GM12873 (cell line): Measurements from ENCODE around the gene FGD6.

ENCODE experiments used
- TF ChIP-seq, protein P1 (sequence below): IDR thresholded peaks from 2 replicates; pipeline ENCODE4 v1.5.1; 2012; ENCODE audit warnings: low read depth, mild to moderate bottlenecking, moderate library complexity, low read length, control low read depth; ENCODE audit not compliant: insufficient read depth; ENCODE audit errors: missing control alignments

FGD6 gene

DNA sequence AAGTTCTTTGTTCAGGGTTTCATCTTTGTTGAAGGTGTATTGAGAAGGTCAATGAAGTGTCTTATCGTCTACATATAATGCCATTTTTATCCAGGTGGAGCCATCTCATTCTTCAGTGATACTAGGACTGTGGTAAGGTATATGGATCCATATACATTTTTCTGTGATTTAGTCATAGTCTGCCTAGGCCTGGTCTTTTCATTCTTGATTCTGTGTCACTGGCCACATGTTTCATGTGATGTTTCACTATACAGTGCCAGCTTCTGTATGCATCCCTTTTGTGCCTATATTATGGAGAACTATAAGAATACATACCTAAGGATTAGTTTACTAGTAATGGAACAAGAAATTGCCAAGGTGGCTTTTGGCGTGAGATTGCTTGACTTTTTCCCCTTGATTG is 40.9 kb upstream of the FGD6 start:
- TF ChIP-seq, protein P1, sequence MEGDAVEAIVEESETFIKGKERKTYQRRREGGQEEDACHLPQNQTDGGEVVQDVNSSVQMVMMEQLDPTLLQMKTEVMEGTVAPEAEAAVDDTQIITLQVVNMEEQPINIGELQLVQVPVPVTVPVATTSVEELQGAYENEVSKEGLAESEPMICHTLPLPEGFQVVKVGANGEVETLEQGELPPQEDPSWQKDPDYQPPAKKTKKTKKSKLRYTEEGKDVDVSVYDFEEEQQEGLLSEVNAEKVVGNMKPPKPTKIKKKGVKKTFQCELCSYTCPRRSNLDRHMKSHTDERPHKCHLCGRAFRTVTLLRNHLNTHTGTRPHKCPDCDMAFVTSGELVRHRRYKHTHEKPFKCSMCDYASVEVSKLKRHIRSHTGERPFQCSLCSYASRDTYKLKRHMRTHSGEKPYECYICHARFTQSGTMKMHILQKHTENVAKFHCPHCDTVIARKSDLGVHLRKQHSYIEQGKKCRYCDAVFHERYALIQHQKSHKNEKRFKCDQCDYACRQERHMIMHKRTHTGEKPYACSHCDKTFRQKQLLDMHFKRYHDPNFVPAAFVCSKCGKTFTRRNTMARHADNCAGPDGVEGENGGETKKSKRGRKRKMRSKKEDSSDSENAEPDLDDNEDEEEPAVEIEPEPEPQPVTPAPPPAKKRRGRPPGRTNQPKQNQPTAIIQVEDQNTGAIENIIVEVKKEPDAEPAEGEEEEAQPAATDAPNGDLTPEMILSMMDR = no peak

DNA sequence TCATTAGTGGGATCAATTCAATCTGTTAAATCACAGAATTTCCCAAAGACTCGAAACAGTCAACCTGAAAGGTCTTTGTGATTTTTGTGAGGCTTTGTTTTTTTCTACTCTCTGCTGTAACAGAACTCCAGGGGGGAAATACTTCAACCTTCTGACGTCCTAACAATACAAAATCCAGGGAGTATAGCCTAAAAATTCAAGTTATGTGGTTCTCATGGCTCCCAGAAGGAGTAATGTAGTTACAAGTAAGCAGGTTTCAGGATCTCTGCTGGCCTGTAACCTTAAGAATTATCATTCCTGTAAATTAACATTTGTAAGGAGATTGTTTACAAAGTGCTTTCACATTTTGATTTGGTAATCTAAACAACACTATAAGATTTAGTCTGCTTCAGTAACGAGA is 40.3 kb upstream of the FGD6 start:
- TF ChIP-seq, protein P1 = no peak

DNA sequence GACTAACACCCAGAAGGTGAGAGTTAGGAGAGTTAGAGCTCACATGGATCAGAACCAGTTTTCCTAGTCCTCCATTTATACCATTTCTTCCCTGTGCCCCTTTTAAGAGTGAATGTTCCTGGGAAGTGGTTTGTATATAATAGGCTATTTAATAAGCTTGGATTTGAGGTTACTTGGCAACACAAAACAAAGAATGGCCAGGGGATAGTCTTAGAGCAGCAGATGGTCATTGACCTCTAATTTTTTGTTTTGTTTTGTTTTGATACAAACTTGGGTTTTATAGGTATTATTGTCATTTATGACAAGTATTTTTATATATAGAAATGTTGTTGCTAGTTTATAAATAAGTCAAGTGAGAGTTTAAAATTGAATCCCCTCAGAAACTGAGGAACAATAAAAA is 36.1 kb upstream of the FGD6 start:
- TF ChIP-seq, protein P1 = no peak

DNA sequence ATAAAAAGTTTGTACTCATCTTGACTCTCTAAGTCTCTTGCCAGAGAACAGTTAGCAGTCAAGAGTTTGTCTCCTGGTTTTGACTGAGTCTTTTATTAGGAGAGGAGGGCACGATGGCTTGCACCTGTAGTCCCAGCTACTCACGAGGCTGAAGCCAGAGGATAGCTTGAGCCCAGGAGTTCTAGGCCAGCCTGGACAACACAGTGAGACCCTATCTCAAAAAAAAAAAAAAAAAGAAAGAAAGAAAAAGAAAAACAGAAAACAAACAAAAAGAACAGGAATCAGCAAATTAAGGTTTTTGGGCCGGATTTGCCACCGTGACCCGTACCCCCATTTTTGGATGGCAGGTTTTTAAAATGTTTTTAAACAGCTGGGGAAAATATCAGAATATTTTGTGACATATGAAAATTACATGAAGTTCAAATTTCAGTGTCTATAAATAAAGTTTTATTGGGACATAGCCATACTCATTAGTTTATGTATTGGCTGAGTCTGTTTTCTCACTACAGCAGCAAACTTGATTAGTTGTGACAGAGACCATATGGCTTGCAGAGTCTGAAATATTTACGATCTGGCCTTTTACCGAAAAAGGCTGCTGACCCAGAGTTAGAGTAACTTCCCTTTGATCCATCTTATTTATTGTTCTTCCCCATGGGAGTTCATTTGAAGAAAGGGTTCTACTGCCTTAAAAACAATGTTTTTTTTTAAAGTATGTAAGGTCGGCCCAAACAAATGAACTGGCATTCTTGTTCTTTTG is 31.5 kb upstream of the FGD6 start:
- TF ChIP-seq, protein P1 = no peak

DNA sequence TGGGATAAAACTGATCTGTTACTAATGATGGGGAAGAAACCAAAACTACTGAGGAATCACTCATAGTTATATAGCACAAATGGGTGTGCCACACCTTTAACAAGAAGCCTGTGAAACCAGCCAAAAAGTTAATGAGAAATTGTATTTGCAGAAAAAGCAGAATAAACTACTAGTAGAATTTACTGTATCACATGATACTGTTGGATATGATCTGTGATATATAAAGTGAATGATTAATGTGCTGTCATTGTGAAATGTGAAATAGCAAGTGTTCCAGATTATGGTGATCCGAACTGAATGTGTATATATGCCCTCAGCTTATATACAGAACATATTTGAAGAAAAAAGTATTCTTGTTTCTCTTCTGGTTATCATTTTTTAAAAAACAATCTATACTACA is 30.8 kb upstream of the FGD6 start:
- TF ChIP-seq, protein P1 = no peak

DNA sequence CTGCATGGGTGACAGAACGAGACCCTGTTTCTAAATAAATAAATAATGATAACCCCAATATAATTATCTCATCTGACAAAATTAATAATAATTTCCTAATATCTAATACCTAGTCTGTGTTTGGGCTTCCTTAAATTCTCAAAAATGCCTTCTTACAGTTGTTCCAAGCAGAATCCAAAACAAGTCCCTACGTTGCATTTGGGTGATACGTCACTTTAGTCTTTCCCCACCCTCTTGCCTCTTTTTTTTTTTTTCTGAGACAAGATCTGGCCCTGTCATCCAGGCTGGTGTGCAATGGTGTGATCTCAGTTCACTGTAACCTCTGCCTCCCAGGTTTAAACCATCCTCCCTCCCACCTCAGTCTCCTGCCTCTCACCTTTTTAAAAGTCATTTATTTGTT is 27.1 kb upstream of the FGD6 start:
- TF ChIP-seq, protein P1 = no peak

DNA sequence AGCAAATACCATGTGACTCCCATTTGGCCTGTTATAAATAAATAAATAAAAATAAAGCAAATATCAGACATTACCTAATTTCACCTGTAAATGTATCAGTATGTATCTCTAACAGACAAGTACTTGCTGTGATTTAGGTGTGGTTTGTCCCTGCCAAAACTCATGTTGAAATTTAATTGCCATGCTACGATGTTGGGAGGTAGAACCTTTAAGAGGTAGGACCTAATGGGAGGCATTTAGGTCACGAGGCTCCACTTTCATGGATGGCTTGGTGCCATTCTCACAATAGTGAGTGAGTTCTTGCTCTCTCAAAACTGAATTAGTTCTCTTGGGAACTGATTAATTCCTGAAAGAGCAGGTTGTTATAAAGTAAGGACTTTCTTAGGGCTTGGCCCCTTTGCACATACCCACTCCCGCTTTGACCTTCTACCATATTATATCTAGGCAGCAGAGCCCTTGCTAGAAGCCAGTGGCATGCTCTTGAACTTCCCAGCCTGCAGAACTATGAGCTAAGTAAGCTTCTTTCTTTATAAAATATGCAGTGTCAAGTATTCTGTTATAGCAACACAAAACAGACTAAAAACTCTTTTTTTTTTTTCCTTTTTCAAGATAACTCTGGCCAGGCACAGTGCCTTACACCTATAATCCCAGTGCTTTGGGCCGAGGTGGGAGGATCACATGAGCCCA is 26.4 kb upstream of the FGD6 start:
- TF ChIP-seq, protein P1 = no peak
